ENCODE measurements around the gene PTCH1.

Gene PTCH1

GRCh38 chr9:95438561-95439357 lies 78.0 kb downstream of the PTCH1 start:
- TF ChIP-seq ZNF274 (IDR thresholded peaks at IDR 0.05; ENCODE audit: low read depth, low read length) (no peak), YY1 (IDR thresholded peaks at IDR 0.05; ENCODE audit: insufficient read depth, insufficient read length) (no peak), SUZ12 (IDR thresholded peaks at IDR 0.05; ENCODE audit: extremely low read depth, insufficient read depth, insufficient read length) (no peak)
- Histone ChIP-seq H3K4me1 (ENCODE audit: insufficient read depth, insufficient read length) (no peaks in the 10 kb centered on the region), H3K27me3 (ENCODE audit: insufficient read depth, insufficient read length) (no peaks in the 10 kb centered on the region), H3K9me3 (ENCODE audit: insufficient read depth, low read length) (no peaks in the 10 kb centered on the region), H3K36me3 (ENCODE audit: insufficient read depth, insufficient read length, low read length) (peaks cover 13% of the 10 kb centered on the region), H3K4me3 (ENCODE audit: insufficient read length, low read depth) (no peak overlapping the region), H3K9ac (ENCODE audit: insufficient read length, low read depth) (no peak overlapping the region)
- DNase-seq (ENCODE audit: low read depth, low spot score) = no peak

DNA sequence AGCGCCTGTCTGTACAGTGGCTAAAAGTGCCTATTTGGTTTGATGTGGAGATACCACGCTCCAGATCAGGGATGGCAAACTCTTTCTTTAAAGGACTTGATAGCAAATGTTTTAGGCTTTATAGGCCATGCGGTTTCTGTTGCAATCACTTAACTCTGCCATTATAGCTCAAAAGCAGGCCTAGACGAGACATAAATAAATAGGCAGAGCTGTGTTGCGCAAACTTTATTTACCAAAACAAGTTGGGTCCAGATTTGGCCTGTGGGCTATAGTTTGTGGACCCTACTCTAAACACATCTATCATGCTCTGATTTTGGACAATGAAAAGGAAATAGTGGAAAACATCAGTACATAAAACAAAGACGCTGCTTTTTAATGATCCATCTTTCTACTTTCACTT lies 79.2 kb downstream of the PTCH1 start:
- DNase-seq (ENCODE audit: low read depth, low spot score) = no peak
- Histone ChIP-seq H3K36me3 (ENCODE audit: insufficient read depth, insufficient read length, low read length) (peaks cover 5% of the 10 kb centered on the region), H3K4me3 (ENCODE audit: insufficient read length, low read depth) (no peak overlapping the region), H3K9me3 (ENCODE audit: insufficient read depth, low read length) (no peaks in the 10 kb centered on the region), H3K4me1 (ENCODE audit: insufficient read depth, insufficient read length) (no peaks in the 10 kb centered on the region), H3K9ac (ENCODE audit: insufficient read length, low read depth) (no peak overlapping the region), H3K27me3 (ENCODE audit: insufficient read depth, insufficient read length) (no peaks in the 10 kb centered on the region)
- TF ChIP-seq YY1 (IDR thresholded peaks at IDR 0.05; ENCODE audit: insufficient read depth, insufficient read length) (no peak), ZNF274 (IDR thresholded peaks at IDR 0.05; ENCODE audit: low read depth, low read length) (no peak), SUZ12 (IDR thresholded peaks at IDR 0.05; ENCODE audit: extremely low read depth, insufficient read depth, insufficient read length) (no peak)

DNA sequence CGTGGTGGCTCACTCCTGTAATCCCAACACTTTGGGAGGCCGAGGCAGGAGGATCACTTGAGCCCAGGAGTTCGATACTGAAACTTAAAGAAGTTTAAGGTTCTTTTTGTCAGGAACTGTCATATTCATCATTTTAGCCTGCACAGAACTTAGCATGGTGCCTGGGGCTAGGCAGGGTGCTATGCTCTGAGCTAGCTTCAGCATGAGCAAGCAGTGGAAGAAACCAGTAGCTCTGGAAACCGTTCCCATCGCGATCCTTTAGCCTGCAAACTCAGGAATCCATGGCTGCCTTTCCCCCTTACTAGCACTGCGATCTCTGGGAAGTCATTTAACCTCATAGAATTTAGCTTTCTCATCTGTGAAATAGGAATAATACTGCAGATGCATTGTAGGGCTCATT lies 80.4 kb downstream of the PTCH1 start:
- Histone ChIP-seq H3K9me3 (ENCODE audit: insufficient read depth, low read length) (no peaks in the 10 kb centered on the region), H3K27me3 (ENCODE audit: insufficient read depth, insufficient read length) (no peaks in the 10 kb centered on the region), H3K36me3 (ENCODE audit: insufficient read depth, insufficient read length, low read length) (no peaks in the 10 kb centered on the region), H3K9ac (ENCODE audit: insufficient read length, low read depth) (no peak overlapping the region), H3K4me3 (ENCODE audit: insufficient read length, low read depth) (no peak overlapping the region), H3K4me1 (ENCODE audit: insufficient read depth, insufficient read length) (no peaks in the 10 kb centered on the region)
- no peak for DNase-seq (ENCODE audit: low read depth, low spot score)
- TF ChIP-seq YY1 (IDR thresholded peaks at IDR 0.05; ENCODE audit: insufficient read depth, insufficient read length) (no peak), ZNF274 (IDR thresholded peaks at IDR 0.05; ENCODE audit: low read depth, low read length) (no peak), SUZ12 (IDR thresholded peaks at IDR 0.05; ENCODE audit: extremely low read depth, insufficient read depth, insufficient read length) (no peak)

GRCh38 chr9:95435074-95435728 lies 81.6 kb downstream of the PTCH1 start:
- TF ChIP-seq YY1 (IDR thresholded peaks at IDR 0.05; ENCODE audit: insufficient read depth, insufficient read length) (no peak), ZNF274 (IDR thresholded peaks at IDR 0.05; ENCODE audit: low read depth, low read length) (no peak), SUZ12 (IDR thresholded peaks at IDR 0.05; ENCODE audit: extremely low read depth, insufficient read depth, insufficient read length) (no peak)
- no peaks in the 10 kb centered on the region for H3K27me3 ChIP-seq (ENCODE audit: insufficient read depth, insufficient read length)
- DNase-seq (ENCODE audit: low read depth, low spot score) = no peak
- H3K4me3 ChIP-seq (ENCODE audit: insufficient read length, low read depth) = no peak overlapping the region
- no peak overlapping the region for H3K9ac ChIP-seq (ENCODE audit: insufficient read length, low read depth)
- H3K9me3 ChIP-seq (ENCODE audit: insufficient read depth, low read length) = peaks cover 11% of the 10 kb centered on the region
- no peaks in the 10 kb centered on the region for H3K4me1 ChIP-seq (ENCODE audit: insufficient read depth, insufficient read length)
- H3K36me3 ChIP-seq (ENCODE audit: insufficient read depth, insufficient read length, low read length) = no peaks in the 10 kb centered on the region

GRCh38 chr9:95434116-95435073 lies 82.4 kb downstream of the PTCH1 start:
- TF ChIP-seq YY1 (IDR thresholded peaks at IDR 0.05; ENCODE audit: insufficient read depth, insufficient read length) (no peak), ZNF274 (IDR thresholded peaks at IDR 0.05; ENCODE audit: low read depth, low read length) (no peak), SUZ12 (IDR thresholded peaks at IDR 0.05; ENCODE audit: extremely low read depth, insufficient read depth, insufficient read length) (no peak)
- H3K4me3 ChIP-seq (ENCODE audit: insufficient read length, low read depth) = no peak overlapping the region
- no peaks in the 10 kb centered on the region for H3K4me1 ChIP-seq (ENCODE audit: insufficient read depth, insufficient read length)
- H3K9ac ChIP-seq (ENCODE audit: insufficient read length, low read depth) = no peak overlapping the region
- no peaks in the 10 kb centered on the region for H3K27me3 ChIP-seq (ENCODE audit: insufficient read depth, insufficient read length)
- DNase-seq (ENCODE audit: low read depth, low spot score) = no peak
- H3K9me3 ChIP-seq (ENCODE audit: insufficient read depth, low read length) = peaks cover 16% of the 10 kb centered on the region
- no peaks in the 10 kb centered on the region for H3K36me3 ChIP-seq (ENCODE audit: insufficient read depth, insufficient read length, low read length)

- Histone ChIP-seq H3K4me1 (ENCODE audit: insufficient read depth, insufficient read length) (no peaks in the 10 kb centered on the region), H3K36me3 (ENCODE audit: insufficient read depth, insufficient read length, low read length) (no peaks in the 10 kb centered on the region), H3K4me3 (ENCODE audit: insufficient read length, low read depth) (no peak overlapping the region), H3K27me3 (ENCODE audit: insufficient read depth, insufficient read length) (no peaks in the 10 kb centered on the region), H3K9ac (ENCODE audit: insufficient read length, low read depth) (no peak overlapping the region), H3K9me3 (ENCODE audit: insufficient read depth, low read length) (peaks cover 16% of the 10 kb centered on the region)
- no peak for DNase-seq (ENCODE audit: low read depth, low spot score)
- no peak for TF ChIP-seq SUZ12 (IDR thresholded peaks at IDR 0.05; ENCODE audit: extremely low read depth, insufficient read depth, insufficient read length)
- TF ChIP-seq ZNF274 (IDR thresholded peaks at IDR 0.05; ENCODE audit: low read depth, low read length) = no peak
- no peak for TF ChIP-seq YY1 (IDR thresholded peaks at IDR 0.05; ENCODE audit: insufficient read depth, insufficient read length)
Measured at GRCh38 chr9:95433096-95433819, 83.5 kb downstream of the PTCH1 start.
